HUDEP-2 (cell line): ENCODE results near the gene NXN.
"Not testable (repeated sequence)": the region's sequence is repeated elsewhere in the genome, so short reads cannot be mapped to it uniquely, and the experiment has no call there.

Source experiments
- DNase-seq, 76 experiments: peaks; one replicate each; lab custom pipeline; 2025; ENCODE audit not compliant: unreplicated experiment in 76 of 76; lab: John Stamatoyannopoulos, UW

The NXN gene

GRCh38 chr17:841313-841712, 138.3 kb downstream of the NXN start:
- no peak for DNase-seq

GRCh38 chr17:838486-838885, 141.1 kb downstream of the NXN start:
- DNase-seq: no peak

GRCh38 chr17:836151-836550, 143.4 kb downstream of the NXN start:
- no peak for DNase-seq

GRCh38 chr17:835721-836120, 143.9 kb downstream of the NXN start:
- DNase-seq: not testable (repeated sequence)

GRCh38 chr17:835263-835662, 144.3 kb downstream of the NXN start:
- no peak for DNase-seq

- DNase-seq: no peak
Observed at GRCh38 chr17:834136-834535, 145.4 kb downstream of the NXN start.

GRCh38 chr17:830950-831349, 148.6 kb downstream of the NXN start:
- DNase-seq: no peak

GRCh38 chr17:830381-830780, 149.2 kb downstream of the NXN start:
- no peak for DNase-seq

- not testable (repeated sequence) for DNase-seq
Observed at GRCh38 chr17:829614-830013, 150.0 kb downstream of the NXN start.

- DNase-seq: no peak
Observed at GRCh38 chr17:828761-829160, 150.8 kb downstream of the NXN start.

- DNase-seq: no peak
Observed at GRCh38 chr17:826778-827177, 152.8 kb downstream of the NXN start.

GRCh38 chr17:825216-825615, 154.4 kb downstream of the NXN start:
- no peak for DNase-seq

- DNase-seq: no peak
Observed at GRCh38 chr17:824378-824777, 155.2 kb downstream of the NXN start.

- DNase-seq: no peak
Observed at GRCh38 chr17:823501-823902, 156.1 kb downstream of the NXN start.

GRCh38 chr17:819251-819650, 160.3 kb downstream of the NXN start:
- DNase-seq: no peak

GRCh38 chr17:814371-814770, 165.2 kb downstream of the NXN start:
- DNase-seq: no peak

- DNase-seq: no peak
Observed at GRCh38 chr17:812638-813204, 166.9 kb downstream of the NXN start.

- DNase-seq: no peak
Observed at GRCh38 chr17:811051-811784, 168.4 kb downstream of the NXN start.

GRCh38 chr17:807523-808294, 171.9 kb downstream of the NXN start:
- DNase-seq: no peak

GRCh38 chr17:806781-807522, 172.6 kb downstream of the NXN start:
- no peak for DNase-seq

GRCh38 chr17:806346-806745, 173.2 kb downstream of the NXN start:
- no peak for DNase-seq
